AG04449 (cell line): Measurements from ENCODE around the gene MSMP.

Source experiments
- CTCF ChIA-PET: fragments of 350-600 bp; formaldehyde crosslinking; extraction: SDS; loops from one replicate; lab custom pipeline; 2021; ENCODE audit warnings: antibody characterized with exemption; lab: Yijun Ruan, JAX
- POLR2A ChIA-PET: fragments of 400-600, 350-600 bp; formaldehyde crosslinking; extraction: SDS; loops from one replicate; lab custom pipeline; 2020; ENCODE audit warnings: antibody characterized with exemption, inconsistent platforms; lab: Yijun Ruan, JAX
- DNase-seq: peaks from one replicate; pipeline ENCODE4 v3.0.0-alpha.2; 2010; ENCODE audit warnings: low read depth, low spot score
- H3K4me3 ChIP-seq: 2 replicates; pipeline ENCODE4 v1.5.1; 2011; ENCODE audit warnings: low read depth, mild to moderate bottlenecking, control low read depth, low read length
- CTCF ChIP-seq: IDR thresholded peaks from one replicate; pipeline ENCODE4 v1.5.1; 2011; ENCODE audit warnings: mild to moderate bottlenecking, moderate library complexity, low read length, control low read depth, inconsistent platforms; ENCODE audit not compliant: insufficient read depth; ENCODE audit errors: missing control alignments

MSMP gene

DNA sequence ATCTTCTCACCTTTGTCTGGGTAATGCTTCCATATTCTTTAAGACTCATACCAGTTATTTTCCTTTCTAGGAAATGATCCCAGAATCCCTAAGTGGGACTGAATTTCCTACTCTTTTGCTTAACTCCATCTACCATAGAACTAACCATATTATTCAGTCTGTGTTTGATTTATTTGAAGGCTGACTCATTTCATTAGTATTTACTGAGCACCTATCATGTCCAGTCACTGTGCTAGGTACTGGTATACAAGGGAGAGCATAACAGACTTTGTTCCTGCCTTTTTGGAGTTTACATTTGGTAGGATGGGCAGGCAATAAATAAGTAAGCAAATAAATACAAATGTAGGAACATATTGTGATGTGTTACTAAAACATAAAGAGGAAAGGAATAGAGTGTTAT, 41.6 kb upstream of the MSMP start:
- no peak overlapping the region for H3K4me3 ChIP-seq
- ChIA-PET CTCF (interaction anchor here (1.7 to 2.3 kb wide), 3 partner anchors 11 to 87 kb away, joined by 3 to 6 read pairs (median 4); no protein-coding TSS in a partner anchor), POLR2A (no interaction called here)
- no peak for TF ChIP-seq CTCF
- no peak for DNase-seq

DNA sequence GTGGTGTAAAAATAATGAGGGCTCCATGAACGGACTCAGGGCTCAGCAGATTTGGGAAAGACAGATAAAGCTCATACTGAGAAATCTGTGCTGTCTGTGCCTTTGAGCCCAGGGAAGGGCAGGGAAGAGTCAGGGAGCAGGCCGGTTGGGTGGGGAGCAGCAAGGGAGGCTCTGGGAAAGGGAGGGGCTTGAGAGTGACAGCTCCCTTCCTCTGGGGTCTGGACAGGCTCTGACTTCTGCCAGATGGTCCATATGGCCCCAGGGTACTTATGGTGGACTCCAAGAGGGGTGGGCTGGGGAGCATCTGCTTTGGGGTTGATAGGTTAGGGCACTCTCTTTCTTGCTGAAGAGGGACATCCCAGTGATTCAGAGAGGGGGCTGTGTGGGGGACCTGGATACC, 39.4 kb upstream of the MSMP start:
- no peak for TF ChIP-seq CTCF
- ChIA-PET CTCF (interaction anchor here (1.0 to 8.2 kb wide), 8 partner anchors 13 to 215 kb away, joined by 3 to 201 read pairs (median 6); partner anchors contain the start of genes FAM221B, HINT2, HRCT1 and SPAG8), POLR2A (interaction anchor here (0.6 kb wide), 1 partner anchor 168 kb away, joined by 3 read pairs; no protein-coding TSS in a partner anchor)
- H3K4me3 ChIP-seq: peak overlapping the region; percentile 64
- DNase-seq: no peak

- no peak for DNase-seq
- ChIA-PET POLR2A (interaction anchor here (0.6 kb wide), 1 partner anchor 169 kb away, joined by 3 read pairs; no protein-coding TSS in a partner anchor), CTCF (interaction anchor here (1.0 to 8.2 kb wide), 8 partner anchors 14 to 216 kb away, joined by 3 to 201 read pairs (median 6); partner anchors contain the start of genes FAM221B, HINT2, HRCT1 and SPAG8)
- TF ChIP-seq CTCF: no peak
- peak overlapping the region; percentile 64 for H3K4me3 ChIP-seq
Observed at GRCh38 chr9:35792826-35793225, 38.8 kb upstream of the MSMP start.

DNA sequence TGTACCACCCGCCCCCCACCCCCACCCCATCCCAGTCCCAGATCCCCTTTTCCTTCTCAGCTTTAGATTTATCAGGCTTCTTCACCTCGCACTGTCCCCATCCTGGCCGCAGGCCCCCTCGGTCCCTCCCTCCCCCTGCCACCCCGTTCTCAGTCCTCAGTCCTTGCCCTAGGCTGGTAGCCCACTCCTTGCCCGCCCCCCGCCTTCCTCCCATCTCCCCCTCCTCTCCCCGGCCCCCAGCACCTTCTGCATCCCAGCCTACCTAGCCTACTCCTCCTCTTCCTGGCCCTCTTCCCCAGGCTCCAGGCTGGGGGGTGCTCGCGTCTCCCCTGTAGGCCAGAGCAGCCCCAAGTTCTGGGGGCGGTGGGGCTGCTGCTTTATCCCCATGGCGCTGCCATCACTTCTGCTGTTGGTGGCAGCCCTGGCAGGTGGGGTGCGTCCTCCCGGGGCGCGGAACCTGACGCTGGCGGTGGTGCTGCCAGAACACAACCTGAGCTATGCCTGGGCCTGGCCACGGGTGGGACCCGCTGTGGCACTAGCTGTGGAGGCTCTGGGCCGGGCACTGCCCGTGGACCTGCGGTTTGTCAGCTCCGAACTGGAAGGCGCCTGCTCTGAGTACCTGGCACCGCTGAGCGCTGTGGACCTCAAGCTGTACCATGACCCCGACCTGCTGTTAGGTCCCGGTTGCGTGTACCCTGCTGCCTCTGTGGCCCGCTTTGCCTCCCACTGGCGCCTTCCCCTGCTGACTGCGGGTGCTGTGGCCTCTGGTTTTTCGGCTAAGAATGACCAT, 38.1 kb upstream of the MSMP start:
- ChIA-PET CTCF (interaction anchor here (0.6 to 8.2 kb wide), 14 partner anchors 14 to 536 kb away, joined by 3 to 201 read pairs (median 4); partner anchors contain the start of genes FAM221B, HINT2, HRCT1 and SPAG8), POLR2A (no interaction called here)
- no peak for TF ChIP-seq CTCF
- H3K4me3 ChIP-seq: peak overlapping the region; percentile 64
- no peak for DNase-seq

DNA sequence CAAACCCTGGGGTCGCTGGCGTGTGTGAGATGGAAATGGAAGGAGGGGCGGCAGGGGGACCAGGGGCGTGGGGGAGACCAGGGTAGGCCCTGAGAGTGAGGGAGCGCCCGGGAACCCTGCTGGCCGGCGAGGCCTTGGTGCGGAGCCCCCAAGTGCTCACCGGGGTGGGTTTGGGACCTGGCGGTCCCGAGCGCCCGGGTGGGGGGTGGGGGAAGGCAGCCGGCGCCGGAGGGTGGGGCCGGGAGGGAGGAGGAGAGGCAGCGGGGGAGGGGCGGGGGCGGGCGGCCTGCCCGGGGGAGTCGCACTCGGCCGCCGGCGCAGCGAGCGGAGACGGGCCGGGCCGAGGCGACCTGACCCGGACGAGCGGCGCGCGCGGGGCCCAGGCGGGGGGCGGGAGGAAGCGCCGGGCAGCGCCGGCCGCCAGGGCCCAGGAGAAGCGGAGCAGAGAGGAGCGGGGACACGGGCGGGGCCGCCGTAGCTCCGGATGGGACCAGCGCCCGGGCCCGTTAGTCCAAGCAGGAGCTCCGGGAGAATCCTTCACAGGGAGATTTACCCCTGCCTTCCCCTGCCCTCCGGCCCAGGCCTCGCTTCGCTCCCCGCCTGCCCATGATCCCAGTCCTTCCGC, 37.3 kb upstream of the MSMP start, which contains the start of gene NPR2:
TSS of gene NPR2 (plus strand) at position 295 of the 625 bp plus-strand sequence. CDS start 818 bp downstream, outside the sequence.
- no peak for DNase-seq
- peak within 1 kb of the TSS; percentile 64 for H3K4me3 ChIP-seq
- no peak for TF ChIP-seq CTCF
- ChIA-PET CTCF (interaction anchor here (0.6 to 8.2 kb wide), 8 partner anchors 15 to 537 kb away, joined by 3 to 201 read pairs (median 4); partner anchors contain the start of genes FAM221B, HINT2, SPAG8 and TMEM8B), POLR2A (no interaction called here)
